ENCODE measurements around the gene YWHAG. TPM values are rescaled to one million over a fixed set of nuclear protein-coding genes. Genes with fewer than 3 reads are reported as not detected.

The YWHAG gene
- total RNA-seq, 1 donor = 121 TPM

DNA sequence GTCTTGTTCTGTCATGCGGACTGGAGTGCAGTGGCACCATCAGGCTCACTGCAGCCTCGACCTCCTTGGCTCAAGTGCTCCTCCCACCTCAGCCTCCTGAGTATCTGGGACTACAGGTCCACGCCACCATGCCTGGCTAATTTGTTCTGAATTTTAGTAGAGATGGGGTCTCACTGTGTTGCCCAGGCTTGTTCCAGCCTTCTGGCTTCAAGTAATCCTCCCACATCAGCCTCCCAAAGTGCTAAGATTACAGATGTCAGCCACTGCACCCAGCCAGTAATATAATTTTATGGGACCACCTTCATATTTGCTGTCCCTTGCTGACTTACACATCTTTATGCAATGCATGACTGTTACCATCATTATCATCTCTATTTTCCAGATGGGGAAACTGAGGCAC is 57.8 kb downstream of the YWHAG start:
- peaks cover 11% of the 10 kb centered on the region for H4K20me1 ChIP-seq (ENCODE audit: insufficient read depth, low read length)
- no peak overlapping the region for H2AFZ ChIP-seq (ENCODE audit: low read length)
- H3K27ac ChIP-seq (ENCODE audit: low read depth, low read length) = no peak overlapping the region
- H3K36me3 ChIP-seq (ENCODE audit: insufficient read depth, low read length) = peaks cover 13% of the 10 kb centered on the region
- peaks cover 25% of the 10 kb centered on the region for H3K4me1 ChIP-seq (ENCODE audit: insufficient read depth, low read length)
- TF ChIP-seq, protein P1, sequence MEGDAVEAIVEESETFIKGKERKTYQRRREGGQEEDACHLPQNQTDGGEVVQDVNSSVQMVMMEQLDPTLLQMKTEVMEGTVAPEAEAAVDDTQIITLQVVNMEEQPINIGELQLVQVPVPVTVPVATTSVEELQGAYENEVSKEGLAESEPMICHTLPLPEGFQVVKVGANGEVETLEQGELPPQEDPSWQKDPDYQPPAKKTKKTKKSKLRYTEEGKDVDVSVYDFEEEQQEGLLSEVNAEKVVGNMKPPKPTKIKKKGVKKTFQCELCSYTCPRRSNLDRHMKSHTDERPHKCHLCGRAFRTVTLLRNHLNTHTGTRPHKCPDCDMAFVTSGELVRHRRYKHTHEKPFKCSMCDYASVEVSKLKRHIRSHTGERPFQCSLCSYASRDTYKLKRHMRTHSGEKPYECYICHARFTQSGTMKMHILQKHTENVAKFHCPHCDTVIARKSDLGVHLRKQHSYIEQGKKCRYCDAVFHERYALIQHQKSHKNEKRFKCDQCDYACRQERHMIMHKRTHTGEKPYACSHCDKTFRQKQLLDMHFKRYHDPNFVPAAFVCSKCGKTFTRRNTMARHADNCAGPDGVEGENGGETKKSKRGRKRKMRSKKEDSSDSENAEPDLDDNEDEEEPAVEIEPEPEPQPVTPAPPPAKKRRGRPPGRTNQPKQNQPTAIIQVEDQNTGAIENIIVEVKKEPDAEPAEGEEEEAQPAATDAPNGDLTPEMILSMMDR (IDR thresholded peaks at IDR 0.05; ENCODE audit: extremely low read depth, low read depth, low read length) = no peak
- DNase-seq (ENCODE audit: insufficient read length, low spot score, missing footprints) = no peak
- no peak overlapping the region for H3K4me3 ChIP-seq (ENCODE audit: insufficient read depth, low read length)
- no peaks in the 10 kb centered on the region for H3K9me3 ChIP-seq (ENCODE audit: low read depth, low read length)
- H3K4me2 ChIP-seq (ENCODE audit: insufficient read depth, low read length) = no peak overlapping the region
- peaks cover 6% of the 10 kb centered on the region for H3K79me2 ChIP-seq (ENCODE audit: insufficient read depth, low read length)
- H3K27me3 ChIP-seq (ENCODE audit: insufficient read depth, low read length) = no peaks in the 10 kb centered on the region

DNA sequence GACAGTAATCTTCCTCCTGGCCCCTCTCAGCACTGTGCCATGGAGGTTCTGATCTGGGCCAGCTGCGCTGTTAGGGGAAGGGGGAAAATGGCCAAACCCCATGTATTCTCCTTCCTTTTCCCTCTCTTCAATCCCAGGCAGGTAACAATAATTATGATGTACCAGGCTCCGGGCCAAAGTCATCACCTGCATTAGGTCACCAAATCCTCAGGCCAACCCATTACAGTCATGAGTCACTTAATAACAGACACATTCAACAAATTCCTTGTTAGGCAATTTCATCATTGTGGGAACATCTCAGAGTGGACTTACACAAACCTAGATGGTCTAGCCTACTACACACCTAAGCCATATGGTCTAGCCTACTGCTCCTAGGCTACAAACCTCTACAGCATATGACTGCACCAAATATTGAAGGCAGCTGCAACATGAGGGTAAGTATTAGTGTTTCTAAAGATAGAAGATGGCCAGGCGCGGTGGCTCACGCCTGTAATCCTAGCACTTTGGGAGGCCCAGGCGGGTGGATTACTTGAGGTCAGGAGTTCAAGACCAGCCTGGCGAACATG is 58.5 kb downstream of the YWHAG start:
- H3K27me3 ChIP-seq (ENCODE audit: insufficient read depth, low read length) = no peaks in the 10 kb centered on the region
- peaks cover 11% of the 10 kb centered on the region for H4K20me1 ChIP-seq (ENCODE audit: insufficient read depth, low read length)
- DNase-seq (ENCODE audit: insufficient read length, low spot score, missing footprints) = peak; percentile 26
- no peak overlapping the region for H3K4me2 ChIP-seq (ENCODE audit: insufficient read depth, low read length)
- peaks cover 25% of the 10 kb centered on the region for H3K4me1 ChIP-seq (ENCODE audit: insufficient read depth, low read length)
- H3K79me2 ChIP-seq (ENCODE audit: insufficient read depth, low read length) = peaks cover 6% of the 10 kb centered on the region
- no peaks in the 10 kb centered on the region for H3K9me3 ChIP-seq (ENCODE audit: low read depth, low read length)
- TF ChIP-seq, protein P1 (IDR thresholded peaks at IDR 0.05; ENCODE audit: extremely low read depth, low read depth, low read length) = no peak
- H3K36me3 ChIP-seq (ENCODE audit: insufficient read depth, low read length) = peaks cover 13% of the 10 kb centered on the region
- no peak overlapping the region for H2AFZ ChIP-seq (ENCODE audit: low read length)
- no peak overlapping the region for H3K27ac ChIP-seq (ENCODE audit: low read depth, low read length)
- H3K4me3 ChIP-seq (ENCODE audit: insufficient read depth, low read length) = no peak overlapping the region

DNA sequence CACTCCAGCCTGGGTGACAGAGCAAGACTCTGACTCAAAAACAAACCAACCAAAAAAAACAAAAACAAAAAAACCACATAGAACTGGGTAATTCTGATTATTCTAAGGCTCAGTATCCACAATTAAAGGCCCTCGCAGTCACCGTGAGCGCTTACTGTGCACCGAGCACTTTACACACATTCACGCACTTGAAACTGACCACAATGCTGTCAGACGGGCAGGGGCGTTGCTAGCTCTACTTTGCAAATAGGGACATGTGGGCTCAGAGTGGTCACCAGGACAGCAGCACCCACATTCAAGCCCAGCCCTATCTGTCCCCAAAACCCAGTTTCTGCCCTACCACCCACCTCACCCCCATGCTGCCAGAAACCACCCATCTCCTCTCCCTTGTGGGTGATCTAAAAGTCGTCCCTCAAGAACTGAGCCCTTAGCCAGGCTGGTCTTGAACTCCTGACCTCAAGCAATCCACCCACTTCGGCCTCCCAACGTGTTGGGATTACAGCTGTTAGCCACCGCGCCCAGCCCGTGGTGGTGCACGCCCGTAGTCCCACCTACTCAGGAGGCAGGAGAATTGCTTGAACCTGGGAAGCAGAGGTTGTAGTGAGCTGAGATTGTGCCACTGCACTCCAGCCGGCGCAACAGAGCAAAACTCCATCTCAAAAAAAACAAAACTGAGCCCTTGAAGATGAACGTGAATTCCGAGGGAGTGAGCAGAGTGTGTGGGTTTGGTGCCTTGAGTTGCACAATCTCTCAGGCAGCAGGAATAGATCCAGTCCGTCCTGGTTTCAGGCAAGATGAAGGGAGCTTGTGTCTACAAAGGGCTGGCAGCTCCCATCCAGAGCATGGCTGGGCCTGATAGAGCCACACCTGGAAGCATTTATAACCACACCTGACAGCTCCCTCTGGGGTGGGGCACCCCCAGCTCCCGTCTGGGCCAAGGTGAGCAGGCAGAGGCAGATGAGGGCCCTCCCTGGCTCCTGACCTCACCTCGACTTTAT is 61.7 kb downstream of the YWHAG start:
- no peaks in the 10 kb centered on the region for H4K20me1 ChIP-seq (ENCODE audit: insufficient read depth, low read length)
- H3K4me3 ChIP-seq (ENCODE audit: insufficient read depth, low read length) = peak overlapping the region; percentile 43
- peak overlapping the region; percentile 37 for H3K4me2 ChIP-seq (ENCODE audit: insufficient read depth, low read length)
- H3K27ac ChIP-seq (ENCODE audit: low read depth, low read length) = peak overlapping the region; percentile 97
- peak; percentile 93 for DNase-seq (ENCODE audit: insufficient read length, low spot score, missing footprints)
- no peaks in the 10 kb centered on the region for H3K79me2 ChIP-seq (ENCODE audit: insufficient read depth, low read length)
- H3K27me3 ChIP-seq (ENCODE audit: insufficient read depth, low read length) = no peaks in the 10 kb centered on the region
- H3K4me1 ChIP-seq (ENCODE audit: insufficient read depth, low read length) = peaks cover 41% of the 10 kb centered on the region
- H3K36me3 ChIP-seq (ENCODE audit: insufficient read depth, low read length) = no peaks in the 10 kb centered on the region
- no peaks in the 10 kb centered on the region for H3K9me3 ChIP-seq (ENCODE audit: low read depth, low read length)
- H2AFZ ChIP-seq (ENCODE audit: low read length) = peak overlapping the region; percentile 82
- TF ChIP-seq, protein P1 (IDR thresholded peaks at IDR 0.05; ENCODE audit: extremely low read depth, low read depth, low read length) = peak; percentile 19

All from osteoblast (primary cell).